Thyroid gland (tissue), 4 donors: Measurements from ENCODE around the gene ABI3BP.

ENCODE experiments used
- CTCF ChIP-seq, 6 experiments: fragments of 200-600 bp in 3 of 6; fragments of 450-650 bp in 3 of 6; sonication (generic) in 3 of 6; IDR thresholded peaks; one replicate each; pipeline ENCODE4 v1.5.1; 2016 to 2019; ENCODE audit warnings: antibody characterized with exemption in 6 of 6, mild to moderate bottlenecking in 2 of 6, inconsistent platforms in 1 of 6, moderate library complexity in 1 of 6
- POLR2A ChIP-seq, 2 donors: fragments of 450-650 bp; IDR thresholded peaks; one replicate each; pipeline ENCODE4 v1.6.1; 2017; ENCODE audit warnings: antibody characterized with exemption in 2 of 2, mild to moderate bottlenecking in 2 of 2, moderate library complexity in 1 of 2

GRCh38 chr3:100888881-100889280 is 104.3 kb downstream of the ABI3BP start:
- TF ChIP-seq CTCF (IDR thresholded peaks at IDR 0.05): no peak
- no peak for TF ChIP-seq POLR2A (IDR thresholded peaks at IDR 0.05)
